Non-pigmented ciliary epithelial cell (primary cell): Measurements from ENCODE around the gene PLET1.

Source experiments
- DNase-seq: peaks from one replicate; pipeline ENCODE4 v3.0.0-alpha.2; 2010; ENCODE audit warnings: low read depth

PLET1 gene, protein sequence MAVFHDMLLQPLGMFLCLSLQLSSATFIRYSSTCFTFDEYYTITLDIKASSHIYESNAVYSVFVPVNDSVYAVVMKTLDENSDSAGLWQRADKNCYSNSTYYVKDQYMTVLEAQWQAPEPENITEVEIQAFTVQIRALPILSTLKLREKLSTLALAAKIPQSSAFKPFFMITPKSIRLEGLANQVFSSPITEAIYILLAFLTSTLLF

GRCh38 chr11:112260490-112260889 is at the start of gene PLET1:
Gene PLET1 (minus strand): TSS chr11:112260860. CDS start chr11:112260589, 271 bp downstream.
- no peak for DNase-seq

GRCh38 chr11:112310419-112310818 is 49.8 kb upstream of the PLET1 start:
- DNase-seq, result no peak

GRCh38 chr11:112308651-112309050 is 48.0 kb upstream of the PLET1 start:
- DNase-seq, result no peak

- DNase-seq, result no peak
Measured at GRCh38 chr11:112307616-112308015, 47.0 kb upstream of the PLET1 start.

GRCh38 chr11:112306230-112306629 is 45.6 kb upstream of the PLET1 start:
- no peak for DNase-seq

DNA sequence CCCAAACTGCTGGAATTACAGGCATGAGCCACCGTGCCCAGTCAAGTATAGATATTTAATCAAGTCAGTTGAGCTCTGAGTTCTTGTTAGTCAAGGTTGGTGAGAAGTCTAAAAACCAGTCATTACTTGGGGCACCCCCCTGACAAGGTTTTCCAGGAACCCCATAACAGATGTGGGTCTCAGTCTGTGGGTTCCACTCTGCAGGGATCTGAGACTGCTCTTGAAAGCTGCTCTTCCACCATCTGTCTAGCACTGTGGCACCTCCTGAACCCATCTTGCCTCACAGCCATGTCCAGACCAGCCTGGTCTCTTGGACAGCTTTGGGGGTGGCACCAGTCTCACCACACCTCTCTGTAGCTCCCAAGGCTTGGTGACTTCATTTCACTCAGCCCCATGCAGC is 44.3 kb upstream of the PLET1 start:
- no peak for DNase-seq

- no peak for DNase-seq
Measured at GRCh38 chr11:112303616-112304015, 43.0 kb upstream of the PLET1 start.

DNA sequence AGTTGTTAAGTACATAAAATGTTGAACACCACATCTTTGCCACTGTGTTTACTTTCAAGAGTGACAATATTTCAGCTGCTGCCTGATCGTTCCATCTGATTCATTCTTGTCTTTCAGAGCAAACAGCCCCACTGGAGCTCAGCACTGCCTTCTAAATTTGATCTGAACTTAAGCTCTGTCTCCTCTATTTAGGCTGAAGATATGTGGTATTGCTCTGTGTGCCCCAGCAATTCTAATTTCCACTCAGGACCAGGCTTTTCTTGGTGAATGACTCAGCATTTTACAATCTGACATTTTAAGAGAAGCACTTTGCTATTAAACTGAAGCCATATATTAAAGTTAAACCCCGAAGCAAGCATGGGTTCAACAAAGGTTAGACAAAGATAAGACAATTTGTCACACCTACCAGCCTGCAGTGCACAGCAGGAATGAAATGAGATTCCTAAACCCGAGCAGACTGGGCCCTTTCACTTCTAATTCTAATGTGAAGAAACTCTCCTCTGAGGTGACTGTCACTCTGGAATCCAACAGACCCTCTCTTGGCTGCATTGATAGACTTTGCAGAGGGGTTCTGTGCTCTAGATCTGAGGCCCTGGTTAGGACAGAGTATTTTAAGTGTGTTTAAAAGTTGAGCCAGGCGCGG is 41.7 kb upstream of the PLET1 start:
- DNase-seq, result no peak

DNA sequence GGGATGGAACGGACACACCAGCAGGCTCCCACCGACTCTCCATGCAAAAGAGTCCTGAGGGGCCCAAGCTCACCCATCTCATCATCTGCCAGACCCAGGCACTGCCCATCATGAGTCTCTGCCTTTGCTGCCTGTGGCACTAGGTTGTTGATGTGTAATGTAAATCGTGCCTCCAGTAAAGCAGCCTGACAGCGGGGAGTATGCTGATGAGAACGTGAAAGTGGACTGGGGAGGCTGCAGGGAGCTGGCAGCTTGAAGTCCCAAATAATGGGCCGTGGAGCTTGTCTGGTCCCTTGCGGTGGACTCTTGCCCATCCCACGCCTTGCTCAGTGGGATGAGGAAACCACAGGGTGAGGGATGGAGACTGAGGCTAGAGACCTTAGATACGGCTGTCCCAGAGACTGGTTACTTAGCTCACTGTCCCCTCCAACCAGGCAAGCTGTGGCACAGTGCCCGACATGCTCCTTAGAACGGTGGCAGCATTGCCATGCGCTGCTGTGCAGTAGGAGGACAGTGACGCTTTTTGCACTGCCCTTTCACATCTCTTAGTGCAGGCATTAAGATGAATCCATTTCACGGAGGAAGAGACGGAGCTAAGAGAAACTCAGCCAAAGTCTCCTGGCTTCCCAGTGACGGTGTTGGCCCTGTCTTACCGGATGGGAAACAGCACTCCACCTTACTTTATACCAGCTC is 39.6 kb upstream of the PLET1 start:
- no peak for DNase-seq

GRCh38 chr11:112298535-112298934 is 37.9 kb upstream of the PLET1 start:
- no peak for DNase-seq

DNA sequence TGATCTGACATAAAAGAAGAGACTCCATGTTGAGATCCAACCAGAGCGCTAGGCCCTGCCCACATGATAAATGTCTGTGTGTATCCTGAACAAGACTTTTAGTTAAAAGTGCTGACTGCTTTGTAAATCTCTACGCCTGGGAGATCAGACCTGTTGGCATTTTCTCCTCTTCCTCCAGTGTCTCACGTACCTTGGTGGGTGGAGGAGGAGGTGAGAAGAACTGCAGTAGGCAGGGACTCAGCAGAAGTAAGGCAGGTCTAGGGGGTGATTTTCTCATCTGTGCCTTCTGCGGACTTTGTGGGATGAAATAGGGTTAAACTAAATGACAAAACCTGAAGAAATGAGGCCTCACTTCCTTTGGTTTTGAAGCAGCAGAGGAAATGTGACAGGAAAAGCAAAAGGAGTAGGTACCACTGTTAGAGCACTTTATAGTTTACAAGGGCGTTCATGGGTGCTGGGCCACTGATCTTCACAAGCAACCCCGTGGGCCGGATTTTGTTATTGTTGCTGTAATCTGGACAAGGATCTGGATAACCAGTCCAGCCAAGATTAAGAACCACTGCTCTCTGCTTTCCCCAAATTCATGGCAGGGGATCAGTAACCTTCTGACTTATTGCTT is 36.7 kb upstream of the PLET1 start:
- no peak for DNase-seq

GRCh38 chr11:112296044-112296443 is 35.4 kb upstream of the PLET1 start:
- no peak for DNase-seq

- DNase-seq, result no peak
Measured at GRCh38 chr11:112294688-112295340, 34.2 kb upstream of the PLET1 start.

DNA sequence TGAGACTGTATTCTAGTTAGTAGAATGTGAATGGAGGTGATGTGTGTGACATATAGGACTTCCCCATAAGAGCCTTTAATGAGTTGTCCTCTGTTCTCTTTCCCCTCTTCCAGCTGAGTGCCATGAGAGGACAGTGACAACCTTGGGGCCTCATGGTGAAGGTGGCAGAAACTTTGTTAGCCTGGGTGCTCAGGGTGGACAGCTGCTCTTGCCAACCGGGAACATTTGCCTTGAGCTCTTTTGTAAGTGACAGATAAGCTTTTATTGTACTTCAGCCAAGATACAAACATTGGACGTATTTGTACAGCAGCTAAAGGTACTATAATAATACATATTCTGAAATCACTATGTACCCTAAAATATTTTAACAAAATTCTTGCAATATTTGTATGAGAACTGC is 33.0 kb upstream of the PLET1 start:
- no peak for DNase-seq

- DNase-seq, result peak; percentile 67
Measured at GRCh38 chr11:112292785-112293407, 32.2 kb upstream of the PLET1 start.

- no peak for DNase-seq
Measured at GRCh38 chr11:112292188-112292587, 31.5 kb upstream of the PLET1 start.

DNA sequence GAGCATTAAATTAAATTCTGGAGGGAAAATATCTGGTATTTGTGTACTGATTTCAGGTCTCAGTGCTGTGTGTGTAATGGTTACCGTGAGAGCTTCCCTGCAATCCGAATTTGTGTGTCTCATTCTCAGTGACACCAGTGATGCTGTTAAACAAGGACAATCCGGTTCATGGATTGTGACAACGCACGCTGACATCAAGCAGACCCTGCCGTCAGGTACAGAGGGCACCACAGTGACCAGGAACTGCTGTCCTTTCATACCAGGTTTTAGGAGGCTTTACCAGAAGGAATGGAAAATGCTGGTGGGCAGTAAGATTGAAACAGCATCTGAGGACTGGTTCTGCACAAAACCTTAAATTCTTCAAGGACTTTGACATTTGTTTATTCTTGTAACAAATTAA is 30.5 kb upstream of the PLET1 start:
- DNase-seq, result no peak

GRCh38 chr11:112290493-112290850 is 29.8 kb upstream of the PLET1 start:
- DNase-seq, result no peak

DNA sequence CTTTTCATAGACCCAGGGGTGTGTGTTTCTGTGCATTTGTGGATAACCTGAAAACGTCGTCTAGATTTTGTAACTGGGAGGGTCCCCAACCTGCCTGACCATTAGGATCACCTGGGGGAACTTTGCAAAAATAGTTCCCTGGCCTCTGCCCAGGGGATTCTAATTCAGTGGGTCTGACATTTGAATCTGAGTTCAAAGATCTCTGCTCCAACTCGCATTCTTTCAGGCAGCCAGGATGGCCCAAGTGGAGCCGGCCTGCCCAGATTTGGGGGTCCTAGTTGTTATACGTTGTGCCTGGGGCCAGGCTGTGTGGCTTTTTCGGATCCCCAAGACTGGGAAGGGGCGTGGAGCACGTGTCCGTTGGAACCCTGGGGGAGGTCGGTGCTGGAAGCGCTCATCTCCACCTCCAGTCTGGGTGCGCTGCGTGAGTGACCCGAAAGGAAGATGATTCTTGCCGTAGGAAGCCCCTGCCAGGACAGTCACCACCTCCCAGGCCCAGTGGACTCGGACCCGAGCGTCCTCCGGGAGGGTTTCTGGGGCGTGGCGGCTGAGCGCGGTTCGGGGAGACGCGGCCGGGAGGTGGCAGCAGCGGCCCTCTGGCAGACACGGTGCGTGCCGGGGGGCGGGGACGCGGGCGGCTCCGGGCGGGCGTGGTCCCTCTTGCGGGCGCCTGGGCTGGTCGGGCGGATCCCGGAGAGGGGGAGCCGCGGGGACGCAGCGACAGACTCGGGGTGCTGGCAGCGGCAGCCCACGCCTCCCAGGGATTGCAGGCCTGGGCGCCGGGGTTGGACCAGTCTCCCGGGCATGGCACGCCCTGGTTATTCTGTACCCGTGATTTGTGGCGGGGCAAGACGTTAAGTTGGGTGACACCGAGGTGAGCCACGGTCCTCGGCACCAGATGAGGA is 29.2 kb upstream of the PLET1 start:
- DNase-seq, result no peak

DNA sequence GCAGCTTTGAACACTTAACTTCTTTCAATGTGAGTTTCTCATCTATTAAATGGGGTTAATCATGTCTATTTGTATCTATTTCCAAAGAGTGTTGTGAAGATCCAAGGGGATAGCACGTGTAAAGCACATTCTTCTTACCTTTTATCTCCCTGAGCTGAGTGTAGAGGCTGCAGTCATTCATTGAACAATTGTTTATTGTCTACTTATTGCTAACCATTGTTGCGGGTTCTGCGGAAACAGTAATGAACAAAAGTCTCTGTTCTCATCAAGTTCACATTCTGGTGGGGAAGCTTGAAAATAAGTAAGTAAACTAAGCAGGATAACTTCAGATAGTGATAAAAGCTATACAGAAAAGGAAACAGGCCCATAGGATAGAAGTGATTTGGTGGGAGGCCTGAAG is 27.4 kb upstream of the PLET1 start:
- no peak for DNase-seq

GRCh38 chr11:112285841-112286311 is 25.2 kb upstream of the PLET1 start:
- peak; percentile 35 for DNase-seq
